Mammary epithelial cell (primary cell): ENCODE data around the gene ZFYVE19.

Experiments used
- CTCF ChIP-seq, 2 donors: IDR thresholded peaks in 1 of 2; conservative IDR thresholded peaks in 1 of 2; 2 replicates each; pipeline ENCODE4 v1.5.1; 2011 to 2012; ENCODE audit warnings: inconsistent platforms in 2 of 2, low read length in 2 of 2, mild to moderate bottlenecking in 2 of 2, control low read depth in 1 of 2, low read depth in 1 of 2; ENCODE audit not compliant: insufficient read depth in 1 of 2; ENCODE audit errors: extremely low read depth in 1 of 2
- EZH2 ChIP-seq: IDR thresholded peaks from 2 replicates; pipeline ENCODE4 v1.6.1; 2012; ENCODE audit warnings: low read length, inconsistent platforms, borderline replicate concordance

GRCh38 chr15:40767838-40768500 is 38.9 kb upstream of the ZFYVE19 start:
- TF ChIP-seq CTCF (conservative IDR thresholded peaks at IDR 0.05 in 1 of 2, IDR thresholded peaks at IDR 0.05 in 1 of 2; ENCODE audit: extremely low read depth in 1 of 2, insufficient read depth in 1 of 2, low read depth in 1 of 2, low read length in 2 of 2) (no peak), EZH2 (no peak)
